ENCODE data around the gene SH3PXD2A.

The SH3PXD2A gene

GRCh38 chr10:103574097-103575061, 281.0 kb downstream of the SH3PXD2A start:
- DNase-seq: no peak

GRCh38 chr10:103573205-103573487, 282.2 kb downstream of the SH3PXD2A start:
- no peak for DNase-seq

- no peak for DNase-seq
These were observed 282.8 kb downstream of the SH3PXD2A start for GRCh38 chr10:103572347-103573204.

- DNase-seq: no peak
These were observed 283.8 kb downstream of the SH3PXD2A start for GRCh38 chr10:103571656-103571975.

GRCh38 chr10:103570844-103571655, 284.3 kb downstream of the SH3PXD2A start:
- DNase-seq: no peak

GRCh38 chr10:103569896-103570295, 285.5 kb downstream of the SH3PXD2A start:
- DNase-seq: no peak

- DNase-seq: no peak
These were observed 286.9 kb downstream of the SH3PXD2A start for GRCh38 chr10:103568505-103568904.

GRCh38 chr10:103566536-103566935, 288.8 kb downstream of the SH3PXD2A start:
- no peak for DNase-seq

- no peak for DNase-seq
These were observed 290.4 kb downstream of the SH3PXD2A start for GRCh38 chr10:103564776-103565520.

- DNase-seq: no peak
These were observed 291.3 kb downstream of the SH3PXD2A start for GRCh38 chr10:103564116-103564501.

- no peak for DNase-seq
These were observed 291.9 kb downstream of the SH3PXD2A start for GRCh38 chr10:103563231-103564115.

GRCh38 chr10:103562383-103562782, 293.0 kb downstream of the SH3PXD2A start:
- no peak for DNase-seq

GRCh38 chr10:103560886-103561285, 294.5 kb downstream of the SH3PXD2A start:
- no peak for DNase-seq

- no peak for DNase-seq
These were observed 295.6 kb downstream of the SH3PXD2A start for GRCh38 chr10:103559776-103560175.

GRCh38 chr10:103558911-103559310, 296.5 kb downstream of the SH3PXD2A start:
- DNase-seq: no peak

GRCh38 chr10:103557455-103557854, 297.9 kb downstream of the SH3PXD2A start:
- DNase-seq: no peak

GRCh38 chr10:103556383-103557007, 298.9 kb downstream of the SH3PXD2A start:
- no peak for DNase-seq

GRCh38 chr10:103555712-103556111, 299.7 kb downstream of the SH3PXD2A start:
- no peak for DNase-seq

GRCh38 chr10:103555325-103555649, 300.1 kb downstream of the SH3PXD2A start:
- DNase-seq: no peak

GRCh38 chr10:103554488-103555324, 300.7 kb downstream of the SH3PXD2A start:
- DNase-seq: peak; percentile 72
